ENCODE data around the gene VPREB1. TPM values are rescaled to one million over a fixed set of nuclear protein-coding genes. Genes with fewer than 3 reads are reported as not detected.

VPREB1 gene, protein sequence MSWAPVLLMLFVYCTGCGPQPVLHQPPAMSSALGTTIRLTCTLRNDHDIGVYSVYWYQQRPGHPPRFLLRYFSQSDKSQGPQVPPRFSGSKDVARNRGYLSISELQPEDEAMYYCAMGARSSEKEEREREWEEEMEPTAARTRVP
- total RNA-seq = not detected

DNA sequence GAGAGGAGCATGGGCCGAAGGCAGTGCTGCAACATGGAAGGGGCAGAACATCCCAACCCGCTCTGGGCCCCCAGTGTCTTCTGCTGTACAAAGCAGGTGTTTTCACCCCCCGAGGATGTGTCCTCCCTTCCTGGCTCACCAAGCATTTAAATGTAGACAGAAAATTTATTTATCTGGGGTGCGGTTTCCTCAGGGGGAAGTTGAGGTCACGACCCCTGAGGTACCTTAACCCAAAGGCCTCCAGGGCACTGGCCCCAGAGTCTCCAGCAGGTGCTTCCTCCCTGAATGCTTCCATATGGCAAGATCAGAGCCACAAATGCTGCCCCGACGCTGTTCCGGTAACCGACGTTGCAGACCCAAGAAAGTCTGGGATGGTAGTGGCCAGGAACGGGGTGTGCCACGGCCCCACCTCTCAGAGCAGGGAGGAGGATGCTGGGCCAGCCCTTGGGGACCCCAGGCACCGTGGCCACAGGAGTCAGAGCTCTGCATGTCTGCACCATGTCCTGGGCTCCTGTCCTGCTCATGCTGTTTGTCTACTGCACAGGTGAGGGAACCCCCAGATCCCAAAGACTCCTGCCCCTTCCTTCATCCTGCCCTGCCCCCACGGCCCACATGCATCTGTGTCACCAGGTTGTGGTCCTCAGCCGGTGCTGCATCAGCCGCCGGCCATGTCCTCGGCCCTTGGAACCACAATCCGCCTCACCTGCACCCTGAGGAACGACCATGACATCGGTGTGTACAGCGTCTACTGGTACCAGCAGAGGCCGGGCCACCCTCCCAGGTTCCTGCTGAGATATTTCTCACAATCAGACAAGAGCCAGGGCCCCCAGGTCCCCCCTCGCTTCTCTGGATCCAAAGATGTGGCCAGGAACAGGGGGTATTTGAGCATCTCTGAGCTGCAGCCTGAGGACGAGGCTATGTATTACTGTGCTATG lies at the start of gene VPREB1:
Gene VPREB1, plus strand, starts transcription at position 471 of the 935 bp plus-strand sequence. Its CDS starts 28 bp downstream, at position 499.
- DNase-seq (ENCODE audit: low spot score in 2 of 2) = no peak
- no peaks in the 10 kb centered on the region for H3K36me3 ChIP-seq
- H3K9me3 ChIP-seq = no peaks in the 10 kb centered on the region
- no peak within 1 kb of the TSS for H3K4me3 ChIP-seq
- no peak within 1 kb of the TSS for H3K27ac ChIP-seq
- H3K27me3 ChIP-seq = peaks cover 0 to 5% of the 10 kb centered on the region in 2 donors
- TF ChIP-seq CTCF (IDR thresholded peaks at IDR 0.05) (no peak), POLR2A (IDR thresholded peaks at IDR 0.05) (no peak), POLR2AphosphoS5 (IDR thresholded peaks at IDR 0.05) (no peak)
- intact Hi-C loops (cut with DNase I; ENCODE audit: low total_unique reads) = no loop called here
- no peaks in the 10 kb centered on the region for H3K4me1 ChIP-seq

DNA sequence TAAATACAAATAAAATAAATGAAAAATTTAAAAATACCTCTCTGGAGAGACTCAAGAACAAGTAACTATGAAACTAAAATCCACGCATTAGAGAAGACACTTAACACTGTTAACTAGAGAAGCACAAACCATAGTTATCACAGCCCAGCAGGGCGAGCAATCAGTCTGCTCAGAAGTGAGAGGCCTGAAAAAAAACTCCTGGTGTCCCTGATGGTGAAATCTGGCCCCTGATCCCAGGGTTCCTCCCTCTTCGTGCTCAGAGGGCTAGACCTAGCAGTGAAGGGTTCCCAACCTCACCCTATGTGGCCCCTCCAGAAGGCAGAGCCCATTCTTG lies 49.7 kb upstream of the VPREB1 start:
- Histone ChIP-seq H3K4me1 (no peaks in the 10 kb centered on the region), H3K27ac (no peak overlapping the region), H3K36me3 (no peaks in the 10 kb centered on the region), H3K27me3 (peaks cover 0 to 15% of the 10 kb centered on the region in 2 donors), H3K4me3 (no peak overlapping the region), H3K9me3 (no peaks in the 10 kb centered on the region)
- no peak for DNase-seq (ENCODE audit: low spot score in 2 of 2)
- intact Hi-C loops (cut with DNase I; ENCODE audit: low total_unique reads) = no loop called here
- TF ChIP-seq POLR2A (IDR thresholded peaks at IDR 0.05) = no peak
- no peak for TF ChIP-seq POLR2AphosphoS5 (IDR thresholded peaks at IDR 0.05)
- TF ChIP-seq CTCF (IDR thresholded peaks at IDR 0.05) = no peak

DNA sequence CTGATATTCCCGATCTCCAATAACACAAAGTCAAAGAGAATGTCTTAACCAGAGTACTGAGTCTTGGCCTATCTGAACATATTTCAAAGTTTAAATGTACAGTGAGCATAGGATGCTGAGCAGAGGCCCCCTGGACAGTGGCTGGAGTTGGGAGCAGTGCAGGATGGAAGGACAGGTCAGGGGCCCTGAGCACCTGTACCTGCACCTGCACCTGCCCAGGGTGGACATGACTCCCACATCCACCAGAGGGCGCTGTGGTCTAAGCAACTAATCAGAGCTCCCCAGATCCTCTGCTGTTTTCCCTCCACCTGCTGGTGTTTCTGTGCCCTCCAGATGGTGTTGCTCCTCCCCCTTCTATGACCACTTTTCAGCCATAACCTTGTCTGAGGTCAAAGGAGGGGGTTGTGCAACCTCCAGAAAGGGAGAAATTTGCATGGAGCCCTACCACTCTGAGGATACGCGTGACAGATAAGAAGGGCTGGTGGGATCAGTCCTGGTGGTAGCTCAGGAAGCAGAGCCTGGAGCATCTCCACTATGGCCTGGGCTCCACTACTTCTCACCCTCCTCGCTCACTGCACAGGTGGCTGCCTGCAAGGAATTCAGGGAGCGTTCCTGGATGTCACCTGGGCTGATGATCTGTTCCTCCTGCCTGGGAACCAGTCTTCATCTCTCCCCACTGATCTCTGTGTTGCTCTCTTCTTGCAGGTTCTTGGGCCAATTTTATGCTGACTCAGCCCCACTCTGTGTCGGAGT lies 49.1 kb upstream of the VPREB1 start:
- peak; percentile 47 to 72 for DNase-seq (ENCODE audit: low spot score in 2 of 2)
- Histone ChIP-seq H3K4me3 (no peak overlapping the region), H3K27me3 (peaks cover 0 to 15% of the 10 kb centered on the region in 2 donors), H3K27ac (no peak overlapping the region), H3K4me1 (no peaks in the 10 kb centered on the region), H3K36me3 (no peaks in the 10 kb centered on the region), H3K9me3 (no peaks in the 10 kb centered on the region)
- TF ChIP-seq POLR2A (IDR thresholded peaks at IDR 0.05) (no peak), CTCF (IDR thresholded peaks at IDR 0.05) (peak in 2 of 3 donors; percentile 53 to 62)
- intact Hi-C loops (cut with DNase I; ENCODE audit: low total_unique reads) = no loop called here

DNA sequence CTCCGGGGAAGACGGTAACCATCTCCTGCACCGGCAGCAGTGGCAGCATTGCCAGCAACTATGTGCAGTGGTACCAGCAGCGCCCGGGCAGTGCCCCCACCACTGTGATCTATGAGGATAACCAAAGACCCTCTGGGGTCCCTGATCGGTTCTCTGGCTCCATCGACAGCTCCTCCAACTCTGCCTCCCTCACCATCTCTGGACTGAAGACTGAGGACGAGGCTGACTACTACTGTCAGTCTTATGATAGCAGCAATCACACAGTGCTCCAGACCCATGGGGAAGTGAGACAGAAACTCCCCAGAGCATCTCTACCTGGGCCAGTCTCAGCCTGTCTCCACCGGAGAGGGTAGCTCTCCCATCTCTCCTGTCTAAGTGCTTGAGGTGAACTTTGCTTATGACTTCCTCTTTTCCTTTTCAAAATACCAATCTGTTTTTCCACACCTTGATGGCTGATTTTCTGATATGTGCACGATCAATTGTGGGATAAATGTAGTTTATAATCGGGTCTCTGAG lies 48.5 kb upstream of the VPREB1 start:
- DNase-seq (ENCODE audit: low spot score in 2 of 2) = no peak
- TF ChIP-seq POLR2A (IDR thresholded peaks at IDR 0.05) (no peak), POLR2AphosphoS5 (IDR thresholded peaks at IDR 0.05) (no peak), CTCF (IDR thresholded peaks at IDR 0.05) (no peak)
- Histone ChIP-seq H3K36me3 (no peaks in the 10 kb centered on the region), H3K4me1 (no peaks in the 10 kb centered on the region), H3K27ac (no peak overlapping the region), H3K4me3 (no peak overlapping the region), H3K27me3 (peaks cover 0 to 15% of the 10 kb centered on the region in 2 donors), H3K9me3 (no peaks in the 10 kb centered on the region)
- intact Hi-C loops (cut with DNase I; ENCODE audit: low total_unique reads) = no loop called here
